NCI-H446 treated with DMSO at 0.1 percent for 48 hours (cell line): ENCODE results near the gene PPFIBP1.

Source experiments
- DNase-seq: peaks from one replicate; lab custom pipeline; 2025; lab: John Stamatoyannopoulos, UW

The PPFIBP1 gene

GRCh38 chr12:27665704-27666103 lies 141.7 kb downstream of the PPFIBP1 start:
- no peak for DNase-seq

DNA sequence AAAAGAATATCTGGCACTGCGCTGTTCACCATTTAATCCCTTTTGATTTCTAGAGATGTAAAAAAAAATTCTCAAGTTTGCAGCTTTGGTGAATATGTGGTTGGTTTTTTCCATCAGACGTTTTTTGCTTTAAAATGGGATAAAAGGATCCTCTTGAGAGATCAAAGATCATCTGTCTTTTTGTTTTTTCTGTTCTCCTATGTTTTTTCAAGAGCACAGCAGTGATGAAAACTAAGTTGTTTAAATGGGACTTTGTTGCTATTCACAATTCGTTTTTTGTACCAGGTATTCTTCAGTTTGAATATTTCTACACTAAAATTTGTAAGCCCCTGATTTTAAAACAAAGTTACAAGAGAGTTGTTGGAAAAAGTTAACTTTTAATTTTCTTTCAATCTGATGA lies 142.5 kb downstream of the PPFIBP1 start:
- no peak for DNase-seq

GRCh38 chr12:27667540-27667939 lies 143.5 kb downstream of the PPFIBP1 start:
- DNase-seq, result no peak

GRCh38 chr12:27672051-27672450 lies 148.0 kb downstream of the PPFIBP1 start:
- DNase-seq, result no peak

GRCh38 chr12:27672643-27673042 lies 148.6 kb downstream of the PPFIBP1 start:
- no peak for DNase-seq

DNA sequence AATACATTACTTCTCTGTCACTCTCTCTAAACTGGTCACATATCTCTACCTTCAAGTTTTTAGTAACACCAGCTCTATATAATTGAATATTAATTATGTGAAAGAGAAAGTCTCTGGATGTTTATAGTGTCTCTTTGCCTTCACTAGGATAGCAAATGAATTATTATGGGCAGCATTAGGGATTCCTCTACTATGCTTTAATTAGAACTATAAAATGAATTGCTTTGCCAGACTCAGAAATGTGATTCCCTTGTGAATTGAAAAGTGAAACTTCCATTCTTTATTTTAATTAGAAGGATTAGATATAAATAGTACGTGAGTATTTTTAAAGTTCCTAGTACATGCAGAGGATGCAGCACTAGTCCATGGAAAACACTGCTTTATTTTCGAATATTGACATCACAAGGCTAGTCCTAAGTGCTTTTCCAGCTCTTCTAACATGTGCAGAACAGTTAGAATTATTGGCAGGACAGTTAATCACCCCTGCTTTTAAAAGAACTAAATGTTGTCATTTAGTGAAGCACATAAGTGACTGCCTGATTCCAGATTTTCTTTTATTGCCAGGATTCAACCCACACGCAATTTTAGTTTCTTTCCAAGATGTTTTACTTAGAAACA lies 149.2 kb downstream of the PPFIBP1 start:
- DNase-seq, result no peak

DNA sequence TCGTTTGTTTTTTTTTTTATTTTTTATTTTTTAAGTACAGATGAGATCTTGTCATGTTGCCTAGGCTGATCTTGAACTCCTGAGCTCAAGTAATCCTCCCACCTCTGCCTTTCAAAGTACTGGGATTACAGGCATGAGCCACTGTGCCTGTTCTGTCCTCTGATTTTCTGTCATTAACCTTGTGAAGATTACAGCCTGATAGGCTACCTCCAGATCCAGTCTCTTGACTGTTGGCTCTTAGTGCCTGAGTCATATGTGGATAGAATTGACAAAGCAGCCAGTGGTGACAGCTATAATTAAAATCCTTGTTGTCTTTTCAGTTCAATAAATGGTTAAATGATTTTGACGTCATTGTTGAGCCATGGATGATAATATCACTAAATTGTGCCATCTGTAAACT lies 151.0 kb downstream of the PPFIBP1 start:
- DNase-seq, result no peak

DNA sequence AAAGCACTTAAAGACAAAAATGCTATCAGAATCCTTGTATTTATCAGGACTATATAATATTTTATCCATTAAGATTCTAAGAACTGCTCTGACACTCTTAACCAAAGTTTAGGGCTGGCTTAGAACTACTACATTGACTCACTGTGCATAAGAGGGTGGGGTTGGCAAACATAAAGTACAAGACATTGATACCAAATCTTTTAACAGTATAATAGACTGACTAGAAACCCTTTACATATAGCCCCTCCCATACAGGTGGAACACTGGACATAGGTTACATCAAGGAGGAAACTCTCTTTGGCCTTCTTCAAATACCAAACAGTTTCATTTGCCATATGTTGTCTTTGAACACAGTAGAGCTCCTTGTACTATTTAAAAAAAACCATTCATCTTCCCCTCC lies 156.6 kb downstream of the PPFIBP1 start:
- no peak for DNase-seq

DNA sequence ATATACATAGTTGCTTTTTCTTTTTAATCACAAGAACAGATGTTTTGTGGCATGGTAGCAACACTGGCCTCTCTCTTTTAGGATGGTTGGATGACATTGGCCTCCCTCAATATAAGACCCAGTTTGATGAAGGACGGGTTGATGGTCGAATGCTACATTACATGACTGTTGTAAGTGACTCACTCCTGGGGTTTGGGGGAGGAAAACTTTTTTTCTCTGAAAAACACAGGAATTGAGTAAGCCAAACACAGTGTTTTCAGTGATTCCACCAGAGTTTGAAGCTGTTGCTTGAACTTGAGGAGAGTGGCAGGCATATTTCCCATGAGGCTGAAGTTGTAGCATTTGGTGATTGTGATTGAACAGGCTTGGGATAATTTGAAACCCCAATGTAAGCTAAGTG lies 158.5 kb downstream of the PPFIBP1 start:
- DNase-seq, result no peak

DNA sequence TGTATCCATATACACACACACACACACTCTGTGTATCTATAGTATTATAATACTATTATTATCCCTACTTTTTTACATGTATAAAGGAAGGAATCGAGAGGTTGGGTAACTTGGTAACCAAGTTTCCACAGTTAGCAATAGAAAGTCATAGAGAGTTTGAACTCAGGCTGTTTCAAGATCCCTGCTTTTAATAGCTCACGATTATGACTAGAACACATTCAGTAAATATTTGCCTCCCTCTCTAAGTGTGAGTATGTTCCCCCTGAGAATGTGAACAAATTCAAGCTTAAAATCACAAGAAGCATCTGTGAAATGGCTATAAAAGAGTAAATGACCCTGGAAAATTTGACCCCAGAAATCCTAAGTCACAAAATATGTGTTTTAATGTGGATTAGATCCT lies 161.3 kb downstream of the PPFIBP1 start:
- no peak for DNase-seq

GRCh38 chr12:27686147-27686546 lies 162.1 kb downstream of the PPFIBP1 start:
- no peak for DNase-seq

DNA sequence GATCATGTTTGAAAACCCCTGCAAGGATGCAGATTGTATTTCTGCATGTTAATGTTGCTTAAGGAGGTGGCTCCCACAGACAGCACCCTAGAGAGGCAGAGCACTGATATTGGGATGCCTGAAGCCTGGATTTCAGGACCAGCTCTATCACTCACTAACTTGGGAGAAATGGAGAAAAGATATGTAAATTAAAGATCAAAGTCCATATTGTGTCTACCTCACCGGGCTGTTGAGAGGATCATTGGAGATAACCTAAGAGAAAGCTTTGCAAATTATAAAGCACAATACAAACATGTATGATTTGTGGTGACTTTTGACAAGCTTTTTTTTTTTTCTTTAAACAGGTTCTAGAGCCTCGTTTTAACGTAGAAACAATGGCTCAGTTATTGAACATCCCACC lies 164.7 kb downstream of the PPFIBP1 start:
- DNase-seq, result no peak

- DNase-seq, result no peak
These were observed 165.7 kb downstream of the PPFIBP1 start for GRCh38 chr12:27689558-27690180.

GRCh38 chr12:27693403-27693802 lies 169.4 kb downstream of the PPFIBP1 start:
- no peak for DNase-seq

DNA sequence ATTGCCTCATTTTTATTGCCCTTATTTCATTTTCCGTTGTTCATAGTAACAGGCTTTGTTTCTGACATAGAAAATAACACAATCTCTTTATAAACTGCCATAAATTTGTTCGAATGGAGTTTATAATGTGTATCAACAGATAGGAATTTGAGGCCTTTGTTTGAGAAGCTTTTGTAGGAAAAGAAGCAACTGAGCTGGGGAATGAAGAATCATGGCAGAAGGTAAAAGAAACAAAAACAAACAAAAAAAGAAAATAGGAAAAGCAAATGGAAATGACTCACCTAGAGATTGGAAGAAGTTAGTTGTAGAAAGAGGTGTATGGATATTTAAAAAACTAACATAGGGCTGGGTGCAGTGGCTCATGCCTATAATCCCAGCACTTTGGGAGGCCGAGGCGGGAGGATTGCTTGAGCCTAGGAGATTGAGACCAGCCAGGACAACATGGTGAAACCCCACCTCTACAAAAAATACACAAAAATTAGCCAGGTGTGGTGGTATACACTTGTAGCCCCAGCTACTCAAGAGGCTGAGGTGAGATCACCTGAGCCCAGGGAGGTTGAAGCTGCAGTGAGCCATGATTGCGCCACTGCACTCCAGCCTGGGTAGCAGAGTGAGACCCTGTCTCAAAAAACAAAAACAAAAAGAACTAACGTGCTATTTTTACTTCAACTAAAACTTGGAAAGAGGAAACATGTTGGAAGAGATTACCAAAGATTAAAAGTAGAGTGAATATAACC lies 171.7 kb downstream of the PPFIBP1 start:
- DNase-seq, result no peak

- DNase-seq, result no peak
These were observed 172.3 kb downstream of the PPFIBP1 start, which contains the start of gene REP15 for GRCh38 chr12:27696293-27696652. Gene REP15, plus strand, starts transcription at chr12:27696447. Its CDS starts 116 bp downstream, at chr12:27696563.

- no peak for DNase-seq
These were observed 173.0 kb downstream of the PPFIBP1 start for GRCh38 chr12:27696864-27697564.

DNA sequence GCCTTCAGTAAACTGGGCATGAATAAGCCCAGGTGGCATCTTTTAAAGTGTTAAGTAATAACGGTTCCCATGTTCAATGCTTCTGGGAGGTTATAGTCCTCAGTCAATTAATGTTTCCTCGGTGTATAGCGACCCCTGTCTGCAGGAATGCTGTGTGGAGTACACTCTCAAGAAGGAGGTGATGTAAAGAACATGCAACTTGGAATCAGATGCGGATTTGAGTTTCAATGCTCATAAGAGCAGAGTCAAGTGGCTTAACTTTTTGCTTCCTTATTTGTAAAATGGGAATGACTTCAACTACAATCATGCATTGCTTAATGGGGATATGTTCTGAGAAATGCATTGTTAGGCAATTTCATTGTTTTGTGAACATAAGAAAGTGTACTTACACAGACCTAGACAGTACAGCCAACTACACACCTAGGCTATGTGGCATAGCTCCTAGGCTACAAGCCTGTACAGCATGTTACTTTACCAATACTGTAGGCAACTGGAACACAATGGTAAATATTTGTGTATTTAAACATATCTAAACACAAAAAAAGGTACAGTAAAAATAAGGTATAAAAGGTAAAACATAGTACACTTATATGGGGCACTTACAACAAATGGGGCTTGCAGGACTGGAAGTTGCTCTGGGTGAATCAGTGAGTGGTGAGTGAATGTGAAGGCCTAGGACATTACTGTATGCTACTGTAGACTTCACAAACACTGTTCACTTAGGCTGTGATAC lies 179.9 kb downstream of the PPFIBP1 start:
- DNase-seq, result peak; percentile 46

GRCh38 chr12:27705263-27705662 lies 181.3 kb downstream of the PPFIBP1 start:
- DNase-seq, result no peak

- DNase-seq, result no peak
These were observed 183.2 kb downstream of the PPFIBP1 start for GRCh38 chr12:27707216-27707615.

GRCh38 chr12:27709212-27709931 lies 185.4 kb downstream of the PPFIBP1 start:
- DNase-seq, result no peak
